T-helper 2 cell treated with Interferon-gamma antibody and Interleukin-4, amounts not matched to agents 100 ng/mL and 5 ng/mL, for 36 hours (primary cell): ENCODE data around the gene GRID1. TPM values are rescaled to one million over a fixed set of nuclear protein-coding genes. Genes with fewer than 3 reads are reported as not detected.

ENCODE experiments used
- intact Hi-C: fragments of 100-400 bp; cut with micrococcal nuclease; formaldehyde crosslinking; loops from one replicate; pipeline ENCODE4 v1.15.1; 2023
- total RNA-seq: library from RNA; stranded (reverse); gene quantifications from 2 replicates; pipeline ENCODE4 v1.2.3, GENCODE V29; 2022

Gene GRID1
- total RNA-seq, 1 donor from 2014 or later = not detected

- intact Hi-C loops = no loop called here
Measured at GRCh38 chr10:85673270-85673669, 693.3 kb downstream of the GRID1 start.

- intact Hi-C loops = no loop called here
Measured at GRCh38 chr10:85671530-85671929, 695.1 kb downstream of the GRID1 start.

GRCh38 chr10:85668522-85668921 is 698.1 kb downstream of the GRID1 start:
- intact Hi-C loops = no loop called here

GRCh38 chr10:85667638-85668233 is 698.9 kb downstream of the GRID1 start:
- intact Hi-C loops = no loop called here

GRCh38 chr10:85666987-85667386 is 699.6 kb downstream of the GRID1 start:
- intact Hi-C loops = no loop called here

- intact Hi-C loops = no loop called here
Measured at GRCh38 chr10:85666102-85666501, 700.5 kb downstream of the GRID1 start.

GRCh38 chr10:85665681-85666080 is 700.9 kb downstream of the GRID1 start:
- intact Hi-C loops = no loop called here

GRCh38 chr10:85665078-85665477 is 701.5 kb downstream of the GRID1 start:
- intact Hi-C loops = no loop called here

- intact Hi-C loops = no loop called here
Measured at GRCh38 chr10:85661123-85661522, 705.5 kb downstream of the GRID1 start.

- intact Hi-C loops = no loop called here
Measured at GRCh38 chr10:85659331-85659730, 707.3 kb downstream of the GRID1 start.

- intact Hi-C loops = no loop called here
Measured at GRCh38 chr10:85658518-85658917, 708.1 kb downstream of the GRID1 start.

GRCh38 chr10:85657476-85658113 is 709.0 kb downstream of the GRID1 start:
- intact Hi-C loops = no loop called here

GRCh38 chr10:85655411-85655810 is 711.2 kb downstream of the GRID1 start:
- intact Hi-C loops = no loop called here

- intact Hi-C loops = no loop called here
Measured at GRCh38 chr10:85651497-85651882, 715.1 kb downstream of the GRID1 start.

GRCh38 chr10:85650791-85651496 is 715.7 kb downstream of the GRID1 start:
- intact Hi-C loops = no loop called here

- intact Hi-C loops = no loop called here
Measured at GRCh38 chr10:85649461-85649860, 717.1 kb downstream of the GRID1 start.

- intact Hi-C loops = no loop called here
Measured at GRCh38 chr10:85648279-85648754, 718.3 kb downstream of the GRID1 start.

GRCh38 chr10:85647741-85648140 is 718.9 kb downstream of the GRID1 start:
- intact Hi-C loops = no loop called here

- intact Hi-C loops = no loop called here
Measured at GRCh38 chr10:85645926-85646711, 720.5 kb downstream of the GRID1 start.

GRCh38 chr10:85645053-85645452 is 721.5 kb downstream of the GRID1 start:
- intact Hi-C loops = no loop called here

GRCh38 chr10:85643845-85644525 is 722.6 kb downstream of the GRID1 start:
- intact Hi-C loops = no loop called here
